Natural killer cell (primary cell): ENCODE data around the gene LRG1. TPM values are rescaled to one million over a fixed set of nuclear protein-coding genes. Genes with fewer than 3 reads are reported as not detected.

ENCODE experiments used
- ATAC-seq, 3 donors: fragments of 150-1000 bp in 2 of 3; fragments of 200-7000 bp in 1 of 3; cut with Tn5 transposase; 1 replicate in 1 of 3; 2 replicates in 2 of 3; pipeline ENCODE4 v1.10.0; 2021; ENCODE audit warnings: mild to moderate bottlenecking in 2 of 3, moderate library complexity in 2 of 3
- DNase-seq, 2 donors: peaks; one replicate each; pipeline versions ENCODE4 v3.0.0 to v3.0.0-alpha.2; 2013 to 2021; ENCODE audit warnings: mixed read lengths in 1 of 2
- H3K27ac ChIP-seq: one replicate; pipeline ENCODE4 v1.5.1; 2013; ENCODE audit warnings: mild to moderate bottlenecking, low read length
- H3K27me3 ChIP-seq: one replicate; pipeline ENCODE4 v1.6.1; 2013; ENCODE audit warnings: low read length; ENCODE audit not compliant: control insufficient read depth, insufficient read depth
- H3K36me3 ChIP-seq: one replicate; pipeline ENCODE4 v1.6.1; 2013; ENCODE audit warnings: low read length; ENCODE audit not compliant: control insufficient read depth, insufficient read depth
- H3K4me1 ChIP-seq: one replicate; pipeline ENCODE4 v1.6.1; 2013; ENCODE audit warnings: low read length; ENCODE audit not compliant: control insufficient read depth, insufficient read depth
- H3K4me3 ChIP-seq: one replicate; pipeline ENCODE4 v1.5.1; 2013; ENCODE audit warnings: low read length
- H3K9me3 ChIP-seq: one replicate; pipeline ENCODE4 v1.6.1; 2013; ENCODE audit warnings: low read length; ENCODE audit not compliant: control insufficient read depth, insufficient read depth
- H3K27ac Mint-ChIP-seq, 2 donors: one replicate each; pipeline ENCODE4 v1.8.0; 2022; ENCODE audit warnings: mild to moderate bottlenecking in 2 of 2, mixed read lengths in 2 of 2, moderate library complexity in 1 of 2
- H3K27me3 Mint-ChIP-seq, 2 donors: one replicate each; pipeline ENCODE4 v1.8.0; 2022; ENCODE audit warnings: low read depth in 2 of 2, mixed read lengths in 2 of 2
- H3K36me3 Mint-ChIP-seq: one replicate; pipeline ENCODE4 v1.8.0; 2022; ENCODE audit warnings: mixed read lengths
- H3K4me1 Mint-ChIP-seq, 2 donors: one replicate each; pipeline ENCODE4 v1.8.0; 2022; ENCODE audit warnings: mixed read lengths in 2 of 2
- H3K4me3 Mint-ChIP-seq: one replicate; pipeline ENCODE4 v1.8.0; 2022; ENCODE audit warnings: mild to moderate bottlenecking, moderate library complexity, mixed read lengths
- H3K9me3 Mint-ChIP-seq, 2 donors: one replicate each; pipeline ENCODE4 v1.8.0; 2022; ENCODE audit warnings: mixed read lengths in 2 of 2
- CTCF ChIP-seq: fragments of 200-600 bp; IDR thresholded peaks from one replicate; pipeline ENCODE4 v1.8.0; 2022; ENCODE audit warnings: antibody characterized with exemption
- WGBS: methylation state at CpG from one replicate; pipeline ENCODE4 v1.1.7; 2013; ENCODE audit warnings: missing lambda C conversion rate; ENCODE audit not compliant: insufficient coverage; 5-methylcytosine and 5-hydroxymethylcytosine counted together
- intact Hi-C: fragments of 100-400 bp; cut with micrococcal nuclease; formaldehyde crosslinking; loops from one replicate; pipeline ENCODE4 v1.14.2; 2022
- total RNA-seq, 4 donors: library from RNA; stranded (reverse); fragments of 120-200 nt in 1 of 4; gene quantifications; one replicate each; pipeline versions ENCODE4 v1.2.3 to v1.2.4, GENCODE V29; 2013 to 2022

LRG1 gene
- total RNA-seq, 3 donors from 2014 or later (not counting 1 experiment from before 2014, with no cell fraction given): 1.8 TPM; not detected in 2

- no peaks in the 10 kb centered on the region for H3K36me3 ChIP-seq
- DNase-seq (no peak), ATAC-seq (no peak)
- no peaks in the 10 kb centered on the region for H3K9me3 ChIP-seq
- Mint-ChIP-seq H3K27me3 (peaks cover 0 to 2% of the 10 kb centered on the region in 2 donors), H3K4me3 (no peak overlapping the region), H3K4me1 (peaks cover 0 to 7% of the 10 kb centered on the region in 2 donors), H3K36me3 (no peaks in the 10 kb centered on the region), H3K9me3 (peaks cover 4 to 6% of the 10 kb centered on the region in 2 donors), H3K27ac (no peak overlapping the region)
- H3K27ac ChIP-seq: no peak overlapping the region
- TF ChIP-seq CTCF: no peak
- WGBS: 91% methylated on average over 25 of the region's 25 CpGs
- H3K27me3 ChIP-seq: no peaks in the 10 kb centered on the region
- H3K4me3 ChIP-seq: no peak overlapping the region
- peaks cover 7% of the 10 kb centered on the region for H3K4me1 ChIP-seq
- intact Hi-C loops: no loop called here
Observed at GRCh38 chr19:4556597-4557127, 16.8 kb upstream of the LRG1 start.

- no peak for TF ChIP-seq CTCF
- H3K27me3 Mint-ChIP-seq: peaks cover 0 to 2% of the 10 kb centered on the region in 2 donors
- peaks cover 4 to 6% of the 10 kb centered on the region in 2 donors for H3K9me3 Mint-ChIP-seq
- H3K4me1 Mint-ChIP-seq: peaks cover 0 to 7% of the 10 kb centered on the region in 2 donors
- no peaks in the 10 kb centered on the region for H3K36me3 ChIP-seq
- DNase-seq (no peak), ATAC-seq (no peak)
- no peaks in the 10 kb centered on the region for H3K27me3 ChIP-seq
- peaks cover 7% of the 10 kb centered on the region for H3K4me1 ChIP-seq
- no peaks in the 10 kb centered on the region for H3K9me3 ChIP-seq
- no peak overlapping the region for H3K27ac Mint-ChIP-seq
- WGBS: 91% methylated on average over 43 of the region's 43 CpGs
- H3K27ac ChIP-seq: no peak overlapping the region
- H3K36me3 Mint-ChIP-seq: no peaks in the 10 kb centered on the region
- H3K4me3 ChIP-seq: no peak overlapping the region
- H3K4me3 Mint-ChIP-seq: no peak overlapping the region
- intact Hi-C loops: no loop called here
Observed at GRCh38 chr19:4555657-4556561, 16.1 kb upstream of the LRG1 start.

- intact Hi-C loops: no loop called here
- DNase-seq (no peak), ATAC-seq (no peak)
- no peak for TF ChIP-seq CTCF
- H3K27ac Mint-ChIP-seq: no peak overlapping the region
- H3K4me1 ChIP-seq: peaks cover 7% of the 10 kb centered on the region
- H3K9me3 ChIP-seq: no peaks in the 10 kb centered on the region
- peaks cover 0 to 5% of the 10 kb centered on the region in 2 donors for H3K27me3 Mint-ChIP-seq
- peaks cover 4 to 6% of the 10 kb centered on the region in 2 donors for H3K9me3 Mint-ChIP-seq
- no peaks in the 10 kb centered on the region for H3K36me3 Mint-ChIP-seq
- no peaks in the 10 kb centered on the region for H3K36me3 ChIP-seq
- no peak overlapping the region for H3K4me3 ChIP-seq
- 95% methylated on average over 7 of the region's 7 CpGs for WGBS
- H3K4me3 Mint-ChIP-seq: no peak overlapping the region
- H3K27ac ChIP-seq: no peak overlapping the region
- peaks cover 0 to 7% of the 10 kb centered on the region in 2 donors for H3K4me1 Mint-ChIP-seq
- H3K27me3 ChIP-seq: no peaks in the 10 kb centered on the region
Observed at GRCh38 chr19:4554717-4555116, 14.9 kb upstream of the LRG1 start.
